Fibroblast of gingiva (primary cell): ENCODE results near the gene TRIM27.
"Not testable (repeated sequence)": the region's sequence is repeated elsewhere in the genome, so short reads cannot be mapped to it uniquely, and the experiment has no call there.

ENCODE experiments used
- DNase-seq: peaks from one replicate; pipeline ENCODE4 v3.0.0-alpha.2; 2011; ENCODE audit warnings: low read depth

The TRIM27 gene

GRCh38 chr6:28943223-28943556 is 19.4 kb upstream of the TRIM27 start:
- DNase-seq = no peak

- no peak for DNase-seq
These were observed 18.1 kb upstream of the TRIM27 start for GRCh38 chr6:28941684-28942448.

GRCh38 chr6:28940858-28941683 is 17.3 kb upstream of the TRIM27 start:
- DNase-seq = peak; percentile 87

- DNase-seq = no peak
These were observed 16.6 kb upstream of the TRIM27 start for GRCh38 chr6:28940294-28940857.

DNA sequence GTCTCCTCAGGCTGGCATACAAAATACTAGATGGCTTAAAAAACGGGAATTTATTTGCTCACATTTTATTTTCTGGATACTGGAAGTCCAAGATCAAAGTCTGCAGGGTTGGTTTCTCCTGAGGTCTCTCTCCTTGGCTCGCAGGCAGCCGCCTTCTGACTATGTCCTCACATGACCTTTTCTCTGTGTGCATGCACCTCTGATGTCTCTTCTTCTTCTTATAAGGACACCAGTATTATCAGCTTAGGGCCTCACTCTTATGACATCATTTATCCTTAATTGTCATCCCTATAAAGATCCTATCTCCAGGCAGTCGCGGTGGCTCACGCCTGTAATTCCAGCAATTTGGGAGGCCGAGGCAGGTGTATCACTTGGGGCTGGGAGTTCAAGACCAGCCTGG is 9.3 kb upstream of the TRIM27 start:
- no peak for DNase-seq

DNA sequence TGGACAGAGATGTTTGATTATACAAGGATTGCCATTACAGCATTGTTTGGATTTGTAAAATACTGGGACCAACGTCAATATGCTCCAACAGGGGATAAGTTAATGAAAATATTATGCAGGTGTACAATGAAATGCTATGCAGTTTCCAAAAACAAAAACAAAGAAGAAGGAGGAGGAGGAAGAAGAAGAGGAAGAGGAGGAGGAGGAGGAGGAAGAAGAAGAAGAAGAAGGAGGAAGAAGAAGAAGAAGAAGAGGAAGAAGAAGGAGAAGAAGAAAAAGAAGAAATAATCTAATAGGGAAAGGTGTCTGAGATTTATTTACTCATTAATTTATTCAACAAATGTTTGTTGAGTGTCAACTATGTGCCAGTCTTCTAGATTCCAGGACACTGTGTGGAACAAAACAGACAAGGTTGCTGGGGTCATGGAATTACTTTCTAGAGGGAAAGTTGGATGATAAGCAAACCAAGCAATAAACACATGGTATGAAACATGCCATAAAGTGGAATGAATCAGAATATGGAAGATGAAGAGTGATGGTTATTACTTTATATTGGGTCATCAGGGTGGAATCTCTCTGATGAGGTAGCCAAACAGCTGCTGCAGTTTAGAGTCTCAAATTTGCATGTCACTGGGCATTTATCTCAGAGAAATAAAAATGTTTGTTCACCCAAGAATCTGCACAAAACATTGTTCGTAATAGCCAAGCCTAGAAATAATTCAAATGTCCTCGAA is 6.3 kb upstream of the TRIM27 start:
- no peak for DNase-seq

DNA sequence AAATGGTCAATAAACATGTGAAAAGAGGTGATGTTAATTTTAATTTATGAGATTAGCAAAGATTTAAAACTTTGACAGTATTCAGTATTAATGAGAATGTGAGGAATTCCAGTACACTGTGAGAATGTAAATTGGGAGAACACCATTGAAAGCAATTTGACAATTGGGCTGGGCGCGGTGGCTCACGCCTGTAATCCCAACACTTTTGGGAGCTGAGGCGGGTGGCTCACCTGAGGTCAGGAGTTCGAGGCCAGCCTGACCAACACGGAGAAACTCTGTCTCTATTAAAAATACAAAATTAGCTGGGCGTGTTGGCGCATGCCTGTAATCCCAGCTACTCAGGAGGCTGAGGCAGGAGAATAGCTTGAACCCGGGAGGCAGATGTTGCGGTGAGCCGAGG is 5.6 kb upstream of the TRIM27 start:
- DNase-seq = not testable (repeated sequence)

- DNase-seq = no peak
These were observed 4.1 kb upstream of the TRIM27 start for GRCh38 chr6:28927846-28928245.

GRCh38 chr6:28922821-28923317 is 916 bp downstream of the TRIM27 start:
- no peak for DNase-seq

DNA sequence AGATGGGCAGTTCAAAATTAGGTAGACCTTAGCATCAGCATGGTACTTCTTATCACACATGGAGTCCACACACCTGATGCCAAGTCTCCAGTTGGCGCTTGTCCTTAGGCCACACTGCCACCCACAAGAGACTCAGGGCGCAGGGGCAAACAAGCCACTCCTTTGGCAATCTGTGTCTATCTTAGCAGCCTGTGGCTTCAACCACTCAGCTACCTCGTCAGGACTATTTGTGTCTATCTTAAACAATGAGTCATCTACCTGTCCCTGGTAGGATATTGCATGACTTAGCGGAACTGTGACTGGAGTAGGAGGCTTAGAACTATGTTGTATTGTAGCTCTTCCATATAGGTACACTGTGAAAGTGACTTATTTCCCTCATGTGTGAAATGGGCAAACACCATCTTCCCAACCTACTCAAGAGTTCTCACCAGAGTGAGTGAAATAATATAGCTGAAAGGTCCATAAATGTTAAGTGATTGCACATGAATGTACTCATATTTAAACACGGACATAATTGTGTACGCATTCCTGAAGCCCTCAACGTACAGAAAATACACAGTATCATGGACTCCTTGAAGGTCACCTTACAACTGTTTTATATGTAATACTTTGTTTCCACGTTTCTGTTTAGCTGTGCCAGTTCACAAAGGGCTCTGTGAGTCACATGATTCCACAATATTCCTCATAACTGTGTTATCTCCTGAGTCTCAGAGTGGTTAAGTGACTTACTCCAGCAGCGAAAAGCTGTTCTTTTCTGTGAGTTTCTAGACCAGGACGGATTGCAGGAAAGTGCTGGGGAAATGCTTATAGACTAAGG is 1.6 kb downstream of the TRIM27 start:
- DNase-seq = no peak

DNA sequence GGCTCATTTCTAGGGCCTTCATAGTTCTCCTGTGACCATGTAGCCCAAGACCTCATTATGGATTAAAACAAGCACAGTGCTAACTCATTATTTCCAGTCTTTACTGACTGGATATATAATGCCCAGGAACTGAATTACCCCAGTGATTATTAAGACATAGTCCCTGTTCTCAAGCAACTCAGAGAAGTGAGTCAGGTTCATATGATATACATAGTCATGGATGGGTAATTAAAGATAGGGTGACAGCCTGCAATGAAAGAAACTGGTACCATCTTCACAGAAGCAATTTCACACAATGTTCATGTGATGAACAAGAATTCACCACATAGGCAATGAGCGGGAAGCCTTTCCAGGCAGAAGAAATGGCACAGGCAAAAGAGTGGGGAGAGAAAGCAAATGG is 3.5 kb downstream of the TRIM27 start:
- no peak for DNase-seq

DNA sequence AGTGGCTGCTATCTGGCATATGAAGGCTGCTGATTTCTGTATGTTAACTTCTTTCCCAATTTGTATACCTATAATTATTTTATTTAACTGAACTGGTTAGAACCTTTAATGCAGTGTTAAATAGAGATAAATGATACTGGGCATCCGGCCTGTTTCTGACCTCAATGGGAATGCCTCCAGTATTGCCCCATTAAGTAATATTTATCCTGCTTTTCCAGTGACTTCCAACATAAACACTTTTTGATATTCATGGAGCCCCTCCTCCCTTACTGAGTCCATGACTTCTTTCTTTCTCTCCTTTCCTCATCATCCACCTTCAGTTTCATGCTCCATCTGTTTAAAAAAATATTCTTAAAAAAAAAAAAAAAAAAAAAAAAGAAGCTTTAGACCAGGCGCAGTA is 8.8 kb downstream of the TRIM27 start:
- peak; percentile 19 for DNase-seq

DNA sequence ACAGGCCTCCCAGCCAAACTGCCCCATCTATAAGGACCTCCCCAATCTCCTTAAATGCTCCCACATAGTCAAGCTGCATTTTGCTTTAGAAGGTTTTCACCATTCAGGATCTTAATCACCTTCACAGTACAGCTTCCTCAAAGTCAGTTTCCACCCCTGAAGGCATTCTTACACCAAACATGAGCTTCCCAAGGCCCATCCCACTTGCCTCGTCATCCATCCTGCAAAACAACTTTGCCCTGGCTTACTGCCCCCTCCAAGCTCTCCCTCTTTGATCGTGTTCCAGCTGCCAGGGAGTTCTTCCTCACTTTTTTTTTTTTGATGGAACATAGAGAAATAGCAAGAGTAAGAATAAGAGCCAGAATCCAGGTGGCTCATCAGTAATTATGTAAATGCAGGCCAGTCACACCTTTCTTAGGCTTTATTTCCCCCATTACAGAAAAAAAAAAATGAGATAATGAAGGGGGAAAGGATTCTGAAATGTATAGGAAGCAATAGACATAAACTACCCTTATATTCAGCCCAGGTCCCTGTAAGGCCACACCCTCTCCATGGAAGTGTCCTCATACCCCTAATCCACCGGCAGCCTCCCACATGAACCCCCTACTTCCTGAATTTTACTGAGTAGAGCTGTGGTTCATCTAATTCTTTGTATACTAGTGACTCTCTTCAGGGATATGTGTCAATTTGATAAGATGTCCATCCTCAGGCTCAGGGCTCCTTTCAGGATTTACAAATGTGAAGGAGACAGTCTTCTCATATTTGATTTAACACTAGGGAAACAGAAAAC is 12.7 kb downstream of the TRIM27 start:
- no peak for DNase-seq

DNA sequence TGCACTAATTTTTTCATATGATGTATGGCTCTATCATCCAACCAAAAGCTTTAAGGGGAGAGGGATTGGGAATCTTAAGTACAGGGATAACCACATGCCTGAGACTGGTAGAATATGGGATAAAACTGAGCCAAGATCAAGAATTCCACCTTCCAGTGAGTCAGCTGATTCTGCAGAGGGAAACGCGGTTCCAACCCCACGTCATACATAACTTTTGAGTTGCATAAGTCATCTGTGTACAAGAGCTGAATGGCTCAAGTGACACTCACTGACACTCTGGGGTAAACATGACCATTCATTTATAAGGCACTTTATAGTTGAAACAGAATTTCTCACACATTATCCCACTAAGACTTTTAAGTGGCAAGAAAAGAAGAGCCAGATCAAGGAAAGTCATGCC is 16.4 kb downstream of the TRIM27 start:
- peak; percentile 69 for DNase-seq

DNA sequence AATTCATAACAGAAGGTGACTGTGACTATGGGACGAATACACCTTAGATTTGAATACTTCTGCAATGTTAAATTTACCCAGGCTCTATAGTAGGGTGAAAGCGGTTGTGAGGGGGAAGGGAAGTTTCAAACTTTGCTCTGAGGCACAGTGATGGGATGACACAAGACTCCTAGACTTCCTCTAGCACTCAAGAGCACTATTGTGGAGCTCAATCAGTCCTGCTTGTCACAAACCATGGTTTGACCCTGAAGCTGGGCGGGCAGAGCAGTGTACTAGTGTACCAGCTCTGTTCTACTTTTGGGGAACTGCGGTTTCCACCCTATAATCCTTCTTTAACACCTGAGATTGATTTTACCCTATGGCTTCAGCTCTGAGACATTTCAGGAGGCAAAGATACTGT is 17.1 kb downstream of the TRIM27 start:
- no peak for DNase-seq

DNA sequence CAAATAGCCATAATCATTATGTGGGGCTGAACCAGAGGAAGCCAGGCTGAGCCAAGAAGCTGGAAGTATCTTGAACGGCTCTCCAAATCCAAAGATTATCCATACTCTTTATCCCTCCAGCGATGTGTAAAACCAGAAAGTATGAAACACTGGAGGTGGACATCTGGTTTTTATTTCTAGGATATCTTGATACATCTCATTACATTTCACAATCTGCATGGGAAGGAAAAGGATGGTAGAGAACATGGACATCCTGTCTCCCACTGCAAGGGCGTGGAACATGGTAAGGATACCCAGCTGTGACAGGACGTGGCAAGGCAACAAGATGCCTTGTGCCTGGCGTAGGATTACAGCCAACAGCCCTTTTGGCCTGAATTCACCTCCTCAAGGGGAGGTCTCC is 20.1 kb downstream of the TRIM27 start:
- peak; percentile 14 for DNase-seq

DNA sequence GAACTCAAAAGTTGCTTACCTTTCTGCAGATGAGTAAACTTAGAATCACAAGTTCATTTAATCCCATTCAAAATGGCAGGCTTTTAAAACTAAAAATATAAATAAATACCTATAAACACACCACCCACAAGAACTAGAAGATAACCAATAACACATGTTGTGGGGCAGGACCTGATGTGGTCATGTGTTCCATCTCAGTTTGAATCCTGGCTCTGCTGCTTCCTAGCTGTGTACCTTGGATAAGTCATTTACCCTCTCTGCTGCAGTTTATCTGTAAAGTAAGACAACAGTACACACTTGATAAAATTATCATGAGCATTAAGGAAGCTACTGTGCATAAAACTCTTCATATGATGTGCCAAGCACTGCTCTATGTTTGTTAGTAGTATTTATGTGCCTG is 22.0 kb downstream of the TRIM27 start:
- no peak for DNase-seq

DNA sequence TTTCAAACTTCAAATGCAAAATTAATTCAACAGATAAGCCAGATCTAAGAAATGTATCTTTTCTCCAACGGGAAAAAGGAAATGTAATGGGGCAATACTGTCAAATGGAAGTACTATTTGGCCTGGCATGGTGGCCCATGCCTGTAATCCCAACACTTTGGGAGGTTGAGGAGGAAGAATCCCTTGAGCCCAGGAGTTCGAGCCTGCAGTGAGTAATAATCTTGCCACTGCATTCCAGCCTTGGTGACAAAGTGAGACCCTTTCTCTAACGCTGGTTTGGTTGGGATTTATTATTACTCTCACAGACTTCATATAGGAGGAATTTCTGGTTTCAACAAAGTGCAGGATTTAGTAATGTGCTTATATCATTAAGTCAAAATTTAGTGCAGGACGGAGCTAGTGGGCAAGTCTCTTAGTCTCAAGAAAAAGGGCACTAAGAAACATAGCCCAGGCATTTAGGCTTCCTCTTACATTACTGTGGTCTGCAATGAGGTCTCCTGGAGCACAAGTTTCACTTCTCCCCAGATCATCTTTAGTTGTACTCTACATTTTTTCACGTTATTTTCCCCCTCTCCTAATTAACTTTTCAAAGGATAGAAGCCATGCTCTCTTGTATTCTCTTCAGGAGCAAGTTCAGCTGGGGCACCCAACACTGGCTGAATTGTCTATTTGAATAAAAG is 23.1 kb downstream of the TRIM27 start:
- DNase-seq = no peak

- no peak for DNase-seq
These were observed 25.1 kb downstream of the TRIM27 start for GRCh38 chr6:28898710-28898965.

DNA sequence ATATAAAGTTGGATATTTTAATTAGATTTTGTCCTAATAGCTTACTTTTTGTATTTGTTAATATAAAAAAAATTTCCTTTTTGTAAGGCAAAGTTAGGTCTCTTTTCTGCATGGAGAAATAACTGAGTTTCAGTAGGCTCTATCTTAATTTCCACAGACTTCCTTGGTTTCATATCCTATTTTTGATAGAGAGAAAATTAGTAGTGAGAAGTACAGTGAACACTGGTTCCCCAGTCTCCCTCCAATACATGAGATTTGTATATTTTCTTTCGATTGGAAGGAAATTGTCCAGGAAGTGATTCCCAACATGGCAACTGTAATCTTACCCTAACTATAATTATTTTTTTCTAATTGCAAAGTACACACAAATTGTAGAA is 26.4 kb downstream of the TRIM27 start:
- no peak for DNase-seq
